BLaER1 (cell line): Measurements from ENCODE around the gene PDLIM1.
A peak's percentile ranks its signal among the peaks of the same experiment; 100 is the strongest.

Source experiments
- H3K27ac ChIP-seq: shearing (Covaris generic); formaldehyde crosslinking; 2 replicates; pipeline ENCODE4 v1.8.1; 2022
- H3K27me3 ChIP-seq: shearing (Covaris generic); formaldehyde crosslinking; 2 replicates; pipeline ENCODE4 v1.8.1; 2022
- H3K36me3 ChIP-seq: shearing (Covaris generic); formaldehyde crosslinking; 2 replicates; pipeline ENCODE4 v1.8.1; 2022
- H3K4me1 ChIP-seq: shearing (Covaris generic); formaldehyde crosslinking; 2 replicates; pipeline ENCODE4 v1.8.1; 2022
- H3K4me2 ChIP-seq: shearing (Covaris generic); formaldehyde crosslinking; 2 replicates; pipeline ENCODE4 v1.8.1; 2022
- H3K4me3 ChIP-seq: shearing (Covaris generic); formaldehyde crosslinking; 2 replicates; pipeline ENCODE4 v1.8.1; 2022
- H3K9ac ChIP-seq: shearing (Covaris generic); formaldehyde crosslinking; 2 replicates; pipeline ENCODE4 v1.8.1; 2022
- H3K9me3 ChIP-seq: shearing (Covaris generic); formaldehyde crosslinking; 2 replicates; pipeline ENCODE4 v1.8.1; 2022
- H4K20me1 ChIP-seq: shearing (Covaris generic); formaldehyde crosslinking; 2 replicates; pipeline ENCODE4 v1.8.1; 2022
- Cebpa-rat ChIP-seq: shearing (Covaris generic); IDR thresholded peaks from 2 replicates; pipeline ENCODE4 v1.8.1; 2022

The PDLIM1 gene

GRCh38 chr10:95290461-95291364, at the start of gene PDLIM1:
PDLIM1 (minus strand) TSS chr10:95291003; CDS start chr10:95290915, 88 bp downstream.
- Histone ChIP-seq H3K36me3 (peaks cover 9% of the 10 kb centered on the region; the same call in 1 of the 2 replicates), H4K20me1 (peaks cover 39% of the 10 kb centered on the region), H3K9ac (peak within 1 kb of the TSS; percentile 96), H3K9me3 (no peaks in the 10 kb centered on the region), H3K4me1 (peaks cover 86% of the 10 kb centered on the region), H3K27me3 (no peaks in the 10 kb centered on the region), H3K27ac (peak within 1 kb of the TSS; percentile 97), H3K4me2 (peak within 1 kb of the TSS; percentile 96), H3K4me3 (peak within 1 kb of the TSS; percentile 94)
- TF ChIP-seq Cebpa-rat, result no peak

- no peaks in the 10 kb centered on the region for H3K27me3 ChIP-seq
- H3K4me2 ChIP-seq, result no peak overlapping the region
- no peak overlapping the region for H3K9ac ChIP-seq
- no peak overlapping the region for H3K4me3 ChIP-seq
- H3K9me3 ChIP-seq, result no peaks in the 10 kb centered on the region
- H3K36me3 ChIP-seq, result peaks cover 99% of the 10 kb centered on the region
- TF ChIP-seq Cebpa-rat, result no peak
- H3K4me1 ChIP-seq, result no peaks in the 10 kb centered on the region
- H3K27ac ChIP-seq, result no peak overlapping the region
- peaks cover 44% of the 10 kb centered on the region for H4K20me1 ChIP-seq
These were observed 49.1 kb upstream of the PDLIM1 start for GRCh38 chr10:95339863-95340262.

GRCh38 chr10:95337423-95338160, 46.8 kb upstream of the PDLIM1 start:
- no peak for TF ChIP-seq Cebpa-rat
- Histone ChIP-seq H3K9me3 (no peaks in the 10 kb centered on the region), H3K27ac (no peak overlapping the region), H3K4me3 (no peak overlapping the region), H3K9ac (no peak overlapping the region), H3K4me2 (no peak overlapping the region), H4K20me1 (peaks cover 52% of the 10 kb centered on the region), H3K27me3 (no peaks in the 10 kb centered on the region), H3K36me3 (peaks cover 100% of the 10 kb centered on the region), H3K4me1 (no peaks in the 10 kb centered on the region)

- no peak overlapping the region for H3K27ac ChIP-seq
- H3K9ac ChIP-seq, result no peak overlapping the region
- peaks cover 100% of the 10 kb centered on the region for H3K36me3 ChIP-seq
- H3K9me3 ChIP-seq, result no peaks in the 10 kb centered on the region
- no peaks in the 10 kb centered on the region for H3K4me1 ChIP-seq
- no peak overlapping the region for H3K4me3 ChIP-seq
- H3K4me2 ChIP-seq, result no peak overlapping the region
- no peaks in the 10 kb centered on the region for H3K27me3 ChIP-seq
- TF ChIP-seq Cebpa-rat, result no peak
- H4K20me1 ChIP-seq, result peaks cover 61% of the 10 kb centered on the region
These were observed 45.9 kb upstream of the PDLIM1 start for GRCh38 chr10:95336702-95337101.

GRCh38 chr10:95335933-95336699, 45.3 kb upstream of the PDLIM1 start:
- Histone ChIP-seq H3K9me3 (no peaks in the 10 kb centered on the region), H3K36me3 (peaks cover 100% of the 10 kb centered on the region), H4K20me1 (peaks cover 67% of the 10 kb centered on the region), H3K27me3 (no peaks in the 10 kb centered on the region), H3K4me1 (no peaks in the 10 kb centered on the region), H3K9ac (no peak overlapping the region), H3K4me2 (no peak overlapping the region), H3K4me3 (no peak overlapping the region), H3K27ac (no peak overlapping the region)
- no peak for TF ChIP-seq Cebpa-rat

GRCh38 chr10:95334805-95335144, 44.0 kb upstream of the PDLIM1 start:
- H3K9me3 ChIP-seq, result no peaks in the 10 kb centered on the region
- H3K27me3 ChIP-seq, result no peaks in the 10 kb centered on the region
- H3K9ac ChIP-seq, result no peak overlapping the region
- H3K36me3 ChIP-seq, result peaks cover 100% of the 10 kb centered on the region
- H3K27ac ChIP-seq, result no peak overlapping the region
- H4K20me1 ChIP-seq, result peaks cover 80% of the 10 kb centered on the region
- no peak for TF ChIP-seq Cebpa-rat
- no peak overlapping the region for H3K4me2 ChIP-seq
- H3K4me3 ChIP-seq, result no peak overlapping the region
- no peaks in the 10 kb centered on the region for H3K4me1 ChIP-seq

- Histone ChIP-seq H3K9ac (no peak overlapping the region), H3K4me3 (no peak overlapping the region), H4K20me1 (peaks cover 83% of the 10 kb centered on the region), H3K27ac (no peak overlapping the region), H3K4me1 (no peaks in the 10 kb centered on the region), H3K27me3 (no peaks in the 10 kb centered on the region), H3K36me3 (peaks cover 100% of the 10 kb centered on the region), H3K9me3 (no peaks in the 10 kb centered on the region), H3K4me2 (no peak overlapping the region)
- TF ChIP-seq Cebpa-rat, result no peak
These were observed 43.4 kb upstream of the PDLIM1 start for GRCh38 chr10:95333997-95334804.

GRCh38 chr10:95332666-95333249, 42.0 kb upstream of the PDLIM1 start:
- Histone ChIP-seq H3K9me3 (no peaks in the 10 kb centered on the region), H4K20me1 (peaks cover 92% of the 10 kb centered on the region), H3K4me1 (no peaks in the 10 kb centered on the region), H3K36me3 (peaks cover 100% of the 10 kb centered on the region), H3K27ac (no peak overlapping the region), H3K4me3 (no peak overlapping the region), H3K27me3 (no peaks in the 10 kb centered on the region), H3K9ac (no peak overlapping the region), H3K4me2 (no peak overlapping the region)
- no peak for TF ChIP-seq Cebpa-rat
